Endothelial cell of umbilical vein (primary cell): ENCODE data around the gene IFNA7. TPM values are rescaled to one million over a fixed set of nuclear protein-coding genes. Genes with fewer than 3 reads are reported as not detected.

Experiments used
- BruUV-seq: library from RNA; stranded (reverse); fragments of 400-500 nt; replicated peaks from 2 replicates; lab custom pipeline; 2021; lab: Mats Ljungman, UMichigan
- CTCF ChIA-PET: fragments of 300-600, 350-600 bp; sonication (Branson Sonifier 250); formaldehyde crosslinking; loops from one replicate; lab custom pipeline; 2021; ENCODE audit warnings: antibody characterized with exemption, inconsistent platforms; lab: Charles Lee
- POLR2A ChIA-PET: fragments of 300-600, 350-600 bp; sonication (Branson Sonifier 250); formaldehyde crosslinking; loops from one replicate; lab custom pipeline; 2021; ENCODE audit warnings: antibody characterized with exemption, inconsistent platforms; lab: Charles Lee
- DNase-seq: peaks from one replicate; pipeline ENCODE4 v3.0.0-alpha.2; 2011; ENCODE audit warnings: low read depth, low spot score
- FAIRE-seq: peaks from 2 replicates; lab custom pipeline; 2011; peaks lifted over from hg19 to GRCh38; lab: Jason Lieb, UNC
- H2AFZ ChIP-seq: 2 replicates; pipeline ENCODE4 v1.6.0; 2012; ENCODE audit warnings: low read depth, low read length, control low read depth, inconsistent platforms
- H3K27ac ChIP-seq: 2 replicates; pipeline ENCODE4 v1.5.1; 2011; ENCODE audit warnings: low read depth, mild to moderate bottlenecking, control low read depth, low read length, moderate library complexity; ENCODE audit not compliant: insufficient read depth
- H3K27me3 ChIP-seq, 2 experiments: 2 replicates each; pipeline versions ENCODE4 v1.6.0 to v1.6.1; 2011; ENCODE audit warnings: low read length in 2 of 2, mixed read lengths in 1 of 2; ENCODE audit not compliant: control insufficient read depth in 2 of 2, insufficient read depth in 2 of 2
- H3K36me3 ChIP-seq, 2 experiments: 2 replicates in 1 of 2; 3 replicates in 1 of 2; pipeline ENCODE4 v1.5.1; 2011; ENCODE audit warnings: low read length in 2 of 2, mild to moderate bottlenecking in 1 of 2, moderate library complexity in 1 of 2; ENCODE audit not compliant: control insufficient read depth in 2 of 2, insufficient read depth in 2 of 2; ENCODE audit errors: extremely low read depth in 1 of 2
- H3K4me1 ChIP-seq: 3 replicates; pipeline ENCODE4 v1.5.1; 2011; ENCODE audit warnings: mild to moderate bottlenecking, low read length; ENCODE audit not compliant: control insufficient read depth, insufficient read depth; ENCODE audit errors: extremely low read depth
- H3K4me2 ChIP-seq: 2 replicates; pipeline ENCODE4 v1.6.1; 2011; ENCODE audit warnings: low read length, control low read depth, mixed read lengths; ENCODE audit not compliant: insufficient read depth
- H3K4me3 ChIP-seq, 3 experiments: fragments of 200-600 bp in 1 of 3; sonication (generic), shearing (Covaris generic) in 1 of 3; replicated peaks in 1 of 3; 2 replicates each; pipeline ENCODE4 v1.5.1; 2011 to 2016; ENCODE audit warnings: control low read depth in 3 of 3, low read length in 3 of 3, mild to moderate bottlenecking in 2 of 3, inconsistent platforms in 1 of 3, low read depth in 1 of 3, moderate library complexity in 1 of 3; ENCODE audit not compliant: insufficient read depth in 1 of 3
- H3K79me2 ChIP-seq: 2 replicates; pipeline ENCODE4 v1.6.0; 2012; ENCODE audit warnings: low read length, inconsistent platforms; ENCODE audit not compliant: control insufficient read depth, insufficient read depth
- H3K9ac ChIP-seq: replicated peaks from 2 replicates; pipeline ENCODE3; 2011; ENCODE audit warnings: low read length, control low read depth; ENCODE audit not compliant: insufficient read depth; ENCODE audit errors: extremely low read depth
- H3K9me1 ChIP-seq: replicated peaks from 3 replicates; pipeline ENCODE4 v1.6.0; 2011; ENCODE audit warnings: mild to moderate bottlenecking, low read length; ENCODE audit not compliant: control insufficient read depth, insufficient read depth; ENCODE audit errors: extremely low read depth
- H3K9me3 ChIP-seq: replicated peaks from 2 replicates; pipeline ENCODE4 v1.5.1; 2012; ENCODE audit warnings: low read length, inconsistent platforms; ENCODE audit not compliant: control insufficient read depth, insufficient read depth
- H4K20me1 ChIP-seq: replicated peaks from 2 replicates; pipeline ENCODE3; 2011; ENCODE audit warnings: mild to moderate bottlenecking, low read length; ENCODE audit not compliant: control insufficient read depth, insufficient read depth; ENCODE audit errors: extremely low read depth
- CTCF ChIP-seq, 2 donors: IDR thresholded peaks; 1 replicate in 1 of 2; 2 replicates in 1 of 2; pipeline ENCODE4 v1.5.1; 2011; ENCODE audit warnings: low read length in 2 of 2, mild to moderate bottlenecking in 2 of 2, moderate library complexity in 2 of 2, control low read depth in 1 of 2, inconsistent platforms in 1 of 2, low read depth in 1 of 2; ENCODE audit not compliant: insufficient read depth in 1 of 2; ENCODE audit errors: extremely low read depth in 1 of 2
- EZH2 ChIP-seq: IDR thresholded peaks from 2 replicates; pipeline ENCODE4 v1.6.1; 2012; ENCODE audit warnings: borderline replicate concordance, low read depth, mild to moderate bottlenecking, moderate library complexity, low read length, inconsistent platforms; ENCODE audit not compliant: severe bottlenecking
- FOS ChIP-seq: IDR thresholded peaks from 2 replicates; pipeline ENCODE4 v1.6.1; 2011; ENCODE audit warnings: mild to moderate bottlenecking, low read length, moderate library complexity, borderline replicate concordance; ENCODE audit not compliant: insufficient read depth
- GATA2 ChIP-seq: IDR thresholded peaks from 2 replicates; pipeline ENCODE4 v1.7.0; 2011; ENCODE audit warnings: low read depth, mild to moderate bottlenecking, moderate library complexity, mixed read lengths, low read length; ENCODE audit not compliant: insufficient read length, insufficient read depth
- JUN ChIP-seq: IDR thresholded peaks from 2 replicates; pipeline ENCODE4 v1.6.1; 2011; ENCODE audit warnings: borderline replicate concordance, low read depth; ENCODE audit not compliant: insufficient read length, insufficient read depth
- MAX ChIP-seq: IDR thresholded peaks from 2 replicates; pipeline ENCODE4 v1.6.1; 2011; ENCODE audit not compliant: insufficient read depth, insufficient read length
- MYC ChIP-seq: IDR thresholded peaks from one replicate; pipeline ENCODE4 v1.6.1; 2011; ENCODE audit warnings: mild to moderate bottlenecking, low read depth, low read length
- POLR2A ChIP-seq: IDR thresholded peaks from 2 replicates; pipeline ENCODE4 v1.6.1; 2012; ENCODE audit warnings: low read depth, mild to moderate bottlenecking, control low read depth, low read length
- POLR2AphosphoS5 ChIP-seq: IDR thresholded peaks from 2 replicates; pipeline ENCODE4 v1.6.1; 2012; ENCODE audit warnings: low read depth, mild to moderate bottlenecking, control low read depth, low read length, moderate library complexity; ENCODE audit not compliant: insufficient read depth
- dilution Hi-C: fragments of 300-500 bp; cut with MboI; formaldehyde crosslinking; loops from one replicate; pipeline ENCODE4 v1.15.0; 2019; ENCODE audit warnings: low sequenced_read_pairs; ENCODE audit not compliant: extremely low pct_ligation_motif_present
- intact Hi-C: fragments of 100-400 bp; cut with micrococcal nuclease; formaldehyde crosslinking; loops from one replicate; pipeline ENCODE4 v1.10.0; 2022
- polyA plus RNA-seq, 4 experiments: library from polyadenylated mRNA; depleted of rRNA in 3 of 4; stranded (reverse) in 3 of 4; unstranded in 1 of 4; fragments of >200 nt; gene quantifications; 2 replicates each; pipeline versions ENCODE4 v1.2.1 to v1.2.3, GENCODE V29; 2011 to 2012; ENCODE audit warnings: missing spikeins in 1 of 4
- total RNA-seq: library from RNA; stranded (reverse); gene quantifications from 2 replicates; pipeline ENCODE4 v1.2.3, GENCODE V29; 2021

Gene IFNA7
- total and polyA plus RNA-seq, 2 donors (not counting 3 experiments of a cell fraction or from before 2014, with no cell fraction given) = not detected

- Histone ChIP-seq H3K9me3 (no peaks in the 10 kb centered on the region), H3K9me1 (no peaks in the 10 kb centered on the region), H3K9ac (no peak overlapping the region), H4K20me1 (no peaks in the 10 kb centered on the region), H3K36me3 (no peaks in the 10 kb centered on the region), H3K4me1 (no peaks in the 10 kb centered on the region), H3K27me3 (peaks cover 7 to 31% of the 10 kb centered on the region in 2 experiments), H3K4me2 (no peak overlapping the region), H3K79me2 (no peaks in the 10 kb centered on the region), H3K4me3 (no peak overlapping the region), H3K27ac (no peak overlapping the region), H2AFZ (no peak overlapping the region)
- dilution Hi-C loops (no loop called here), intact Hi-C loops (no loop called here)
- ChIA-PET CTCF (no interaction called here), POLR2A (no interaction called here)
- FAIRE-seq = no peak
- no TSS peak for BruUV-seq
- TF ChIP-seq POLR2AphosphoS5 (no peak), MAX (no peak), EZH2 (no peak), CTCF (IDR thresholded peaks at IDR 0.05; ENCODE audit: extremely low read depth in 1 of 2, insufficient read depth in 1 of 2, low read depth in 1 of 2, low read length in 2 of 2) (no peak), GATA2 (no peak), POLR2A (no peak), MYC (no peak), JUN (no peak), FOS (no peak)
- DNase-seq = no peak
Measured at GRCh38 chr9:21172156-21172555, 29.8 kb downstream of the IFNA7 start.
